HG02763 (cell line): ENCODE measurements around the gene ABHD4.
A peak's percentile ranks its signal among the peaks of the same experiment; 100 is the strongest.
"Not testable (repeated sequence)": the region's sequence is repeated elsewhere in the genome, so short reads cannot be mapped to it uniquely, and the experiment has no call there.

ENCODE experiments used
- ATAC-seq: cut with Tn5 transposase; IDR thresholded peaks from one replicate; pipeline ENCODE4 v1.9.1; 2021; ENCODE audit warnings: mild to moderate bottlenecking, moderate library complexity; ENCODE audit not compliant: unreplicated experiment

Gene ABHD4

GRCh38 chr14:22623047-22623446 lies 24.9 kb downstream of the ABHD4 start:
- ATAC-seq: no peak

GRCh38 chr14:22626590-22626989 lies 28.5 kb downstream of the ABHD4 start:
- ATAC-seq: no peak

GRCh38 chr14:22627506-22628263 lies 29.6 kb downstream of the ABHD4 start:
- ATAC-seq: no peak

DNA sequence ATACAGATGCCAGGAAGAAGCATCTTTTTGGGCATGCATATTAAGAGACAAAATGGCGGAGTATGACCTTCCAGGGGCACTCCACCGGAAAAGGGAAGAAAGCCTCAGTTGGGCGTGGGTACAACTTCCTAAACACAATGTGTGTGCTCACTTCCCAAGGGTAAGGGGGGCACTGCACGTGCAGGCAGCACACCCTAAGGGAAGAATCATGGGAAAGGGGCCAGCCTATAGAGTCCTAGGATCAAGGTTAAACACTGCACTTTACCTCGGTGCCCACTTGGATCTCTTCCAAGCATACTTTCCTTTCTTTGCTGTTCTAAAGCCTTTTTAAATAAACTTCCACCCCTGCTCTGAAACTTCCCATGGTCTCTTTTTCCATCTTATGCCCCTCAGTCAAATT lies 31.3 kb downstream of the ABHD4 start:
- ATAC-seq: no peak

DNA sequence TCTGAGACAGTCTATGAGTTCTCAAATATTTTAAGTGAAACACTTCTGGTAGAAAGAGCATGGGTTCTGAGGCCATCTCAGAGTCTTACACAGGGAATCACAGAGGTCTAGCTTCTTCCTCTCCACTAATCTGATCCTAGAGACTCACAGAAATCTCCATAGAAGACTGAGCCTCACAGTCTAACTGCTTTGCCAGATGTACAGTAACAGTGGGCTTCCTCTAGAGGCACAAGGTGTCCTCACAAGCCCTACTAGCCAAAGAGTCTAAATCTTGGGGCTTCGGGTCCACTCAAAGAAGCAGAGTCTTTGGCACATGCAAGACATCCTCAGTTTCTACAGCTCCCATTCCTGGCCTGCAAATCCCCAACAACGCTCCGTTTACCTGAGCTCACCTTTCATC lies 32.0 kb downstream of the ABHD4 start:
- no peak for ATAC-seq

GRCh38 chr14:22630486-22630885 lies 32.4 kb downstream of the ABHD4 start:
- ATAC-seq: no peak

DNA sequence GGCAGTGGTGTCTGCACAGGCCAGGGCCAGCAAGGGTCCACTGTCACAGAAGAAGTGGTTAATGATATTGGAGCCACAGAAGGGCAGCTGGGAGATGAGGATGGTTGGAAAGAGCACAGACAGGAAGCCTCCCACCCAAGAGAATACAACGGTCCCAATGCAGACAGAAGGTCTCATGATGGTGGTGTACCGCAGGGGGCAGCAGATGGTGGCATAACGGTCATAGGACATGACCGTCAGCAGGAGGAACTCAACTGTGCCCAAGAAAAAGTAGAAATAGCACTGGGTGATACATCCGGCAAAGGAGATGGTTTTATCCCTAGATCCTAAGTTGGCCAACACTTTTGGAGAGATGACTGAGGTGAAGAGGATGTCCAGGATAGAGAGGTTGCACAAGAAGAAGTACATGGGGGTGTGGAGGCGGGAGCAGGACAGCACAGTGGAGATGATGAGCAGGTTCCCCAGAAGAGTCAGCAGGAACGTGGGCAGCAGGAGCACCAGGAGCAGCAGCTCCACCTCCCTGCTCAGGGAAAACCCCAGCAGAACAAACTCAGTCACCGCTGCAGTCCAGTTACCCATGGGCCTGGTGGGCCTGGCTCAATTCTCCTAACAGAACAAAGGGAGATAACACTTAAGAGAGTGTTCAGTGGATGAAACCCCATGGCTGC lies 36.3 kb downstream of the ABHD4 start:
- no peak for ATAC-seq

- ATAC-seq: not testable (repeated sequence)
Observed at GRCh38 chr14:22635980-22636379, 37.9 kb downstream of the ABHD4 start.

GRCh38 chr14:22640192-22640591 lies 42.1 kb downstream of the ABHD4 start:
- no peak for ATAC-seq

DNA sequence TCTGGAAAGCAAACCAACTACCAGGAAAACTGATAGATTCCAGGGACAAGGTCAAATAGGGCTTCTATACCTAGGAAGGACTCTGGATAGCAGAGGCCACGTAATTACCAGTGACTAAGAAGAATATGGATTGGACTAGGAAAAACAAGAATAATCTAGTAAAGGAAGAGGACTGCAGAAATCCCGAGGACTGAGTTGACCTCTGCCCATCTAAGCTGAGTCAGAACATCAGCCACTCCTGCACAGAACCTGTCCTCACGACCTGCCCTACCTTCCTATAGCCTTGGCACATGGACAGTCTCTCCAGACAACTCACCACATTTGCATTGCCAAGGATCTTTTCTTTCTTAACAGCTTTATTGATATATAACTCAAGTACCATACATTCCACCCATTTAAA lies 43.7 kb downstream of the ABHD4 start:
- ATAC-seq: no peak

DNA sequence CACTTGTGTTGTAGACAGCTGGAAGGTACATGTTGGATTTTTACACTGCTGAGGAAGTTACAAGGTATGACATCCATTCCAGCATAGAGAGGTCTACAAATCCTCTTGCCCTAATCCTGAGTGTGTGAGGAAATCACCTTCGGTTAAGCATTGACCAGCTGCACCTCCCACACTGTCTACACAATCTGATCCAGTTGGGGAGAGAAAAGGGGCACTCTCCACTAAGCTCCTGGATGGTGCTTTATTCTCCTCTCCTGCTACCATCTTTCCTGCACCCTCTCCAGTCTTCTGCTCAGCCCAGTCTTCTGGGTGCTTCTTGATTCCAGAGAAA lies 46.2 kb downstream of the ABHD4 start, which contains the start of gene OR6J1:
OR6J1 (minus strand) TSS at position 48 of the 331 bp plus-strand sequence. CDS start 9,541 bp downstream, outside the sequence.
- ATAC-seq: no peak

GRCh38 chr14:22646570-22647254 lies 48.6 kb downstream of the ABHD4 start:
- no peak for ATAC-seq

DNA sequence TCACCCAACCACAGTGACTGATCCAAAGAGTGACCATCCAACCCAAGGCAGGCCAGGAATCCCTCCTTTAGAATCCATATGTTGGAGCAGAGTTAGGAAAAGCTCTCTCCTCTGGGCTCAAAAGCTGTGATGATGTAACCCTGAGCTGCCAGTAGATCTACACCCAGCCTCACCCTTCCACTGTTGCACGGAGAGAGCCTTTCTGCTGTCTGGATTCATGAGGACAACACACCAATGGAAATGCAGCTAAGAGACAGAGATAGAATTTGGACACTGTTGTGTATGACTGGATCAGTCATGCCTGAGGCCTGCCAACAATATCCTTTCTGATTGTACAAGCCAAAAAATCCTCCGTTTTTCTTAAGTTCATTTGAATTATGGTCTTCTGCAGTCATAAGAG lies 50.4 kb downstream of the ABHD4 start:
- ATAC-seq: no peak

DNA sequence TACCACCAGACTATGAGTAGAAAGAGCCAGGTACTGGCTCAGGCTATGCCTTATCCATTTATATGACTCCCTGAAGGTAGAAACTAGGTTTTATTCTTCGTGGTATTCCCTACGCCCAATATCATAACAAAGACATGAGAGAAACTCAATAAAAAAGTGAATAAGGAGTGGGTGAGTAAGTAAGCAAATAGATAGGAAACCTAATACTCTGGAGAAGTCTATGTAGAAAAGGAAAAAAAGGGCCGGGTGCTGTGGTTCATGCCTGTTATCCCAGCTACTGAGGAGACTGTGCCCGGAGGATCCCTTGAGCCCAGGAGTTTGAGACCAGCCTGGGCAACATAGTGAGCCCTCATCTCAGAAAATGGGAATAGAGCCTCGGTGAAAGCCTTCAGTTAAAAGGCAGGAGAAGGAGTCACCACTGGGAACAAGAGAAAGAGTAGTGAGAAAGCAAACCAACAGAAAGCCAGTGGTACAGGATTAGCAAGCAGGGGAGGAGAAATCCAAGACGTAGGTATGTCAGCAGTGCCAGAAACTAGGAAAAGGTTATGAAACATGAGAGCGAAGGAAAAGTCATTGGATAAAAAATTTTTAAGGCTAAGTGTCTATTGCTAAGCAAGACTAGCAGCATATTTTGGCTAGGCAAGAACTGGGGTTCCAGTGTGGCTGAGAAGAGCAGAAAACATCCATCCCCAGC lies 52.1 kb downstream of the ABHD4 start:
- no peak for ATAC-seq

DNA sequence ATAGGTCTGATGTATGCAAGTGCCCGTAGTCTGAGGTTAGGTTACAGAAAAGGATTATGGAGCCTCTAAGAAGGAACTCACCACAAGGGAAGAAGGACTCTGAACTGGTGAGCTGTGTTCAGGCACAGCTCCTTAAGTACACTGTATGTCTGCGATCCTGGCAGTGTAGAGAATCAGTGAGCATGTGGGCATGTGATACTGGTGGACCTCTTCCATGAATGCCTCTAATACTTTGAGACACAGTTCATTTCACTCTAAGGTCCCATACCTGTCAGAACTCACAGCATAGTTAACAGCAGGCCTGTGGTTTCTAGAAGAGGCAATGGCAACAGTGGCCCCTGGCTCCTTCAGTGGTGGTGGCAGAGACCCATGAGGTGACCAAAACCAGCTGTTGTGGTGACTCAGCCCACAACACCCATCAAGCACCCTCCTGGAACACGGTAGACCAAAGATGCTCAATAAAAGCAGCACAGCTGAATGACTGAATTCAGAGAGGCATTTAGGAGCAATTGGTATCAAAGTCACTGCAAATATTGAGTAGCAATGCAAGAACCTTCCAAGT lies 52.9 kb downstream of the ABHD4 start:
- peak; percentile 41 for ATAC-seq

DNA sequence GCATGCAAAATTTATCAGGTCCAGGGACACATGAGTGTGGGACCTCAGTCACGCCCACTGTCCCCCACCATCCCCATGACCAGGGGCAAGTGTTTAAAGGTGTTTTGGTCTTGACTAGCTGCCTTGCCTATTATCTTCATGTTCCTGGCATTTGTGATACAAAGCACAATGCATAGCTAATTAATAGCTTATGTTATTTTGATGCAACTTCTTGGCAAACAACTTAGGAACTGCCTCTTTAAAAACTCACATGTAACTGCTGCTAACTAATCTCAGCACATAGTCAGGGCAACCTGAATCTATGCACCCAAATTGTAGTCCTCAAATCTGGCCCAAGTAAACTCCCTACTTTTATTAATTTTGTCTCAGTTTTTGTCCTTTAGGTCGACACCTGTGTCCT lies 53.5 kb downstream of the ABHD4 start:
- ATAC-seq: no peak

DNA sequence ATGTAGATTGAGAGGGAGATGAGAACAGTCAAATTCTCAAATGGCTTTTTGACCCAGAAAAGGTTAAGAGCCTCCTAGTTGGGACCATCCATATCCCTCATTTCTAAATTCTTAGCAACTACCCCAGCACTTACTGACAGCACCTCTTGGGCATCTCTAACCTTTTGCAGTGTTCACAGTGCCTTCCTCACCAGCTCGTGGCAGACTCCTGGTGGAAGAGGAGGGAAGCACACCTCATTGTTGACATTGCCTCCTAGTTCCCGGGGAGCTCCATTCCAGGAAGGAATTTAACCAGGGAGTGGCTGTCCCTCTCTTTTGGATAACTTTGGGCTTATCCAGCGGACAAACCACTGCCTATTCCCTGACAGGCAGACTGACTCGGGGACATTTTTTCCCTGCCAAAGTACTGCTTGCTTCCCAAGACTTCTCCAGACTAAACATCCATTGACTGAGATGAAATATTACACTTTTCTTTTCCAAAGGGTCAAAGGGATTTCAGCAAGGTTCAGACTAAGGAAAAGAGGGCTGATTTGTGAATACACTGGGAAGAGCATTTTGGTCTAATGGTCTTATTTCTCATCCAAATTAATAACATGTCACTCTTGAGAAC lies 55.0 kb downstream of the ABHD4 start:
- peak; percentile 45 for ATAC-seq

GRCh38 chr14:22656226-22656625 lies 58.1 kb downstream of the ABHD4 start:
- ATAC-seq: no peak

DNA sequence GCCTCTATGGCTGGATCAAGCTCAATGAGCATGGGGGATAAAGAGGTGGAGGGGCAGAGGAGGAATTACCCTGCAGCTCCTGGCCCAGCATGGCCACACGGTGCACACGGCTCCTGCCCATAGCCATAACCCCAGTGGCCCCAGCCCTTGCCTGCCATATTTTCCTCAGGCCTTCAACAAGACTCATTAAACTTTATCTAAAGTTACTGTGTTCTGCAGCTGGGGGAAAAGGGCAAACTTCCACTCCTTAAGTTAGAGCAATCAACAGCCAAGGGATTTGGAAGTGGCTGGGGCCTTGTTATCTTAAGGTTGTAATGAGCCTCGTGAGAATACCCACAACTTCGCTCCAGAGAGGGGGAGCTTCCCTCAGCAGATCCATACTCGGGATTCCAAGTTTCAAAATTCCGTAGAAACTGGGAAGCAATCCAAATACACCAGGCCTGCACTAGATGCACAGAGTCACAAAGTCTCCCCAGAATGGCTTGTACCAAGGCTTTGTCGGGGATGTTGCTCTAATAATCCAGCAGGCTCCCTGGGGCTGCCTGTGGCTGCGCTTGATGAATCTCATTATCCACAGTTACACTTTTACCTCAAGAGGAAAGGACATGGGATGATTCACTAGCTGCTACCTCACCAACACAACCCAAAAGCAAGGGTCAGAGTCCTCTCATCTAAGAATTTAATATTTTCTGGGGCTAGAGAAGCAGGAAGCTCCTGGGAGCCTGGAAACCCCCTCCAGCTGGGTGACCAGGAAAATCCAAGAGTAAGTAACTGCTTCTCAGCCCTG lies 59.0 kb downstream of the ABHD4 start:
- ATAC-seq: no peak

DNA sequence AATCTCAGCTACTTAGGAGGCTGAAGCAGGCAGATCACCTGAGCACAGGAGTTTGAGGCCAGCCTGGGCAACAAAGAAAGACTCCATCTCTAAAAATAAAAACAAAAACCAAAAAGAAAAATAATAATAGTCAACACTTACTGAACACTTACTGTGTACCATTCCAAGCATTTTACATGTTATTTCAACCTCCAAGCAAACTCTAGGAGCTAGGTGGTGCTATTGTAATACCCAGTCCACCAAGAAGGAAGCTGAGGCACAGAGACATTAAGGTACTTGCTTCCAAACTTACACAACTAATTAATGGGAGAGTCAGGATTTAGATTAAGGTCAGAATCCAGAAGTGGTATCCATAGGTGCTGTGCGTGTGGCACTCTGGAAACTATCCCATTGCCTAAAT lies 59.8 kb downstream of the ABHD4 start:
- ATAC-seq: no peak
